Inferior parietal cortex (tissue), 1 donor: Measurements from ENCODE around the gene LMO7.

ENCODE experiments used
- DNase-seq: peaks from one replicate; pipeline ENCODE4 v3.0.0-alpha.2; 2016; ENCODE audit errors: extremely low spot score

Gene LMO7

GRCh38 chr13:75889427-75889826, 253.3 kb downstream of the LMO7 start:
- no peak for DNase-seq

GRCh38 chr13:75895168-75895567, 259.0 kb downstream of the LMO7 start:
- no peak for DNase-seq

- DNase-seq: no peak
Observed at GRCh38 chr13:75896271-75896670, 260.1 kb downstream of the LMO7 start.

GRCh38 chr13:75897386-75897785, 261.3 kb downstream of the LMO7 start:
- no peak for DNase-seq

GRCh38 chr13:75901501-75901900, 265.4 kb downstream of the LMO7 start:
- DNase-seq: no peak

- DNase-seq: no peak
Observed at GRCh38 chr13:75902166-75903104, 266.3 kb downstream of the LMO7 start.

GRCh38 chr13:75904012-75904411, 267.9 kb downstream of the LMO7 start:
- no peak for DNase-seq

GRCh38 chr13:75906315-75906714, 270.2 kb downstream of the LMO7 start:
- DNase-seq: no peak

GRCh38 chr13:75907044-75907443, 270.9 kb downstream of the LMO7 start:
- no peak for DNase-seq

- no peak for DNase-seq
Observed at GRCh38 chr13:75908141-75908540, 272.0 kb downstream of the LMO7 start.
